HAP-1 (cell line): ENCODE data around the gene GAS2L3.
A peak's percentile ranks its signal among the peaks of the same experiment; 100 is the strongest.
"Not testable (repeated sequence)": the region's sequence is repeated elsewhere in the genome, so short reads cannot be mapped to it uniquely, and the experiment has no call there.

Experiments
- DNase-seq, 2 experiments: peaks; one replicate each; pipeline ENCODE4 v3.0.0-alpha.2; 2016 to 2020; ENCODE audit warnings: low spot score in 2 of 2
- H3K27me3 ChIP-seq: fragments of 250-450 bp; sonication (Bioruptor Pico); 2 replicates; pipeline ENCODE4 v1.5.1; 2020; ENCODE audit warnings: low read depth, mild to moderate bottlenecking, moderate library complexity
- H3K36me3 ChIP-seq: fragments of 250-450 bp; sonication (Bioruptor Pico); replicated peaks from 2 replicates; pipeline ENCODE4 v1.5.1; 2020; ENCODE audit warnings: mild to moderate bottlenecking
- H3K4me1 ChIP-seq: fragments of 250-450 bp; sonication (Bioruptor Pico); 2 replicates; pipeline ENCODE4 v1.5.1; 2020; ENCODE audit warnings: mild to moderate bottlenecking
- H3K4me3 ChIP-seq: fragments of 250-450 bp; sonication (Bioruptor Pico); 2 replicates; pipeline ENCODE4 v1.5.1; 2020; ENCODE audit warnings: mild to moderate bottlenecking, moderate library complexity
- H3K9me3 ChIP-seq: fragments of 250-450 bp; sonication (Bioruptor Pico); 2 replicates; pipeline ENCODE4 v1.5.1; 2020; ENCODE audit warnings: mild to moderate bottlenecking, moderate library complexity
- in situ Hi-C: fragments of 300-500 bp; cut with MboI; formaldehyde crosslinking; loops from 3 replicates; pipeline ENCODE4 v1.14.3; 2020; ENCODE audit warnings: low sequenced_read_pairs, inconsistent platforms, mixed read lengths

GAS2L3 gene

DNA sequence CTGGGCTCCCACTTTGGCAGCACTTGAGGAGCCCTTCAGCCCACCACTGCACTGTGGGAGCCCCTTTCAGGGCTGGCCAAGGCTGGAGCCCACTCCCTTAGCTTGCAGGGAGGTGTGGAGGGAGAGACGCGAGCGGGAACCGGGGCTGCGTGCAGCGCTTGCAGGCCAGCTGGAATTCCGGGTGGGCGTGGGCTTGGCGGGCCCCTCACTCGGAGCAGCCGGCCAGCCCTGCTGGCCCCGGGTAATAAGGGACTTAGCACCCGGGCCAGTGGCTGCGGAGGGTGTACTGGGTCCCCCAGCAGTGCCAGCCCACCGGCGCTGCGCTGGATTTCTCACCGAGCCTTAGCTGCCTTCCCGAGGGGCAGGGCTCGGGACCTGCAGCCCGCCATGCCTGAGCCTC is 14.2 kb upstream of the GAS2L3 start:
- H3K4me1 ChIP-seq, H3K27me3 ChIP-seq, H3K36me3 ChIP-seq, in situ Hi-C loops, H3K9me3 ChIP-seq, H3K4me3 ChIP-seq, DNase-seq: not testable (repeated sequence)

DNA sequence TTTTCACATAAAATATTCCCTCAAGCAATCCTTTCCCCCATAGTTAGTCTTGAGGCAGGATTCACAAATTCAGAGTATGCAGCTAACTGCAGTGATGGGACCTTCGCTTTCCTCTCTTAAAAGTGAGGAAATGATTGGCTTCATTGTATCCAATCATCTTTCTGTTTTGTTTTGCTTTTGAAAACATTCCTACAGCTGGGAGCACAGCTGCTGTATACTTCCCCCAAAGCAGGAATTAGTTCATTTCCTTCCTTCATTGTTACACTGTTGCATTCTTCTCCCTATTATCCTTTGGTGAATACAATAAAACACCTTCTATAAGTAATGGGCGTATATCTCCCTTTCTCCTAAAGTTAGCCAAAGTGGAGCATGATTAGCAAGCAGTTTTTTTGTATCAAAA is 9.4 kb upstream of the GAS2L3 start:
- H3K9me3 ChIP-seq = no peaks in the 10 kb centered on the region
- H3K36me3 ChIP-seq = no peaks in the 10 kb centered on the region
- no peak overlapping the region for H3K4me3 ChIP-seq
- peak in 1 of 2 experiments; percentile 41 for DNase-seq
- in situ Hi-C loops = no loop called here
- H3K27me3 ChIP-seq = 0 out of 2 replicates have a peak, but pooled peaks cover 2% of the 10 kb centered on the region
- H3K4me1 ChIP-seq = peaks cover 5% of the 10 kb centered on the region; the same call in 1 of the 2 replicates

DNA sequence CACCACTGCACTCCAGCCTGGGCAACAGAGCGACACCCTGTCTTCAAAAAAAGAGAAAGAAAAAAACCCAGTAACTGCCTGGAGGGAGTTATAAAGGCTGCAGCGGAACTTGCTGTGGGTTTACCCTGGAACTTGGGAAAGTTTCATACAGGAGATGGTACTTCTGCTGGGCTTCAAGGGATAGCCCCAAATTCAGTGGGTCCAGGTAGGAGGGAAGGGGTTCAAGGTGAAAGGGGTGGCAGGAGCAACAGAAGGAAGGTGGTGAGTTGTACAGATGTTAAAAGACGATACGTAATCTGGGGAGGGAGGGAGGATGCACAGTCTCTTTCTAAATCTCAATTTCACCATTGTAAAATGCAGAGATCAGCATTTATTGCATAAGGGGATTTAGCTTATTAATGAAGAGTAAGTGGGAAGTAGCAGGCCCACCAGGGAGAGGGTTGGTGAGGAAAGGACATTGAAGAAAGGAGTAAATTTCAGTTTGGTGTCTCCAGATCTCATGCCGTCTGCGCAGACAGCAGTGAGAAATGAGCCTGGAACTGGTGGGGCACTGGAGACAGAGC is 8.5 kb upstream of the GAS2L3 start:
- in situ Hi-C loops = no loop called here
- Histone ChIP-seq H3K27me3 (0 out of 2 replicates have a peak, but pooled peaks cover 2% of the 10 kb centered on the region), H3K4me3 (no peak overlapping the region), H3K4me1 (peaks cover 5% of the 10 kb centered on the region; the same call in 1 of the 2 replicates), H3K36me3 (no peaks in the 10 kb centered on the region), H3K9me3 (no peaks in the 10 kb centered on the region)
- no peak for DNase-seq

GRCh38 chr12:100565987-100566545 is 7.4 kb upstream of the GAS2L3 start:
- peaks cover 5% of the 10 kb centered on the region; the same call in 1 of the 2 replicates for H3K4me1 ChIP-seq
- DNase-seq = no peak
- in situ Hi-C loops = no loop called here
- H3K27me3 ChIP-seq = 0 out of 2 replicates have a peak, but pooled peaks cover 2% of the 10 kb centered on the region
- H3K4me3 ChIP-seq = no peak overlapping the region
- H3K9me3 ChIP-seq = no peaks in the 10 kb centered on the region
- H3K36me3 ChIP-seq = no peaks in the 10 kb centered on the region

DNA sequence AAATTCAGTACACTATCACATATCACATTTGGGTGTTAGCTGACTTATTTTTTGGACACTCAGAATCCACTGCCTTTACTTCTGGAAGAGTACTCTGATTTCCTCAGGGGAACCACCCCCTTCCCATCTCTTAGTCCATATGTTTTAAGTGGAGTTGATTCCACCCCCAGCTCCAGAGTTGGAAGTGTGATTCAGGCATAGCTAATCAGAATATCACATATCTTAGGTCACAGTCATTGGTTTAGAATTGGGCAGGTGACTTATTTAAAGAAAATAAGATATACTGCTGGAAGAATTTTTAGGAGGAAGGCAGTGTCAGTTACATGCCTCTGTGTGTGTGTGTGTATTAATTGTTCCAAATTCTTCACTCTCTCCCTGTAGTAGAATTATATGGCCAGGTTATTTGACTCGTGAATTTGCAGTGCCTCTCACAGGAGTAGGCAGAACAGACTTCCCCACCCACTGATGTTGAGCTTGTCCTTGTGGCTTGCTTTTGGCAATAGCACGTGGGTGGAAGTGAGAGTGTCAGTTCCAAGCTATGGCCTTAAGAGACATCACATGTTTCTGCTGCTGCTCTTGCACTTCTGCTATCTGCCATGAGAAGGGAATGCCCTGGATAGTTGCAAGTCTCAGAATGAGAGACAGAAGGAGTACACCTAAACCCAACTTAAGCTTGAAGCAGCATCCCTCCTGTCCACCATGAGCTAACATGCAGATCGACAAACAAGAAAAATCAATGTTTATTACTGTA is 6.4 kb upstream of the GAS2L3 start:
- Histone ChIP-seq H3K36me3 (no peaks in the 10 kb centered on the region), H3K9me3 (no peaks in the 10 kb centered on the region), H3K4me1 (peaks cover 5% of the 10 kb centered on the region; the same call in 1 of the 2 replicates), H3K4me3 (no peak overlapping the region), H3K27me3 (0 out of 2 replicates have a peak, but pooled peaks cover 2% of the 10 kb centered on the region)
- in situ Hi-C loops = no loop called here
- DNase-seq = no peak

- no peak for DNase-seq
- Histone ChIP-seq H3K9me3 (no peaks in the 10 kb centered on the region), H3K36me3 (no peaks in the 10 kb centered on the region), H3K4me3 (no peak overlapping the region), H3K4me1 (peaks cover 6% of the 10 kb centered on the region), H3K27me3 (0 out of 2 replicates have a peak, but pooled peaks cover 1% of the 10 kb centered on the region)
- in situ Hi-C loops = no loop called here
These were observed 5.5 kb upstream of the GAS2L3 start for GRCh38 chr12:100567945-100568344.

GRCh38 chr12:100572184-100572583 is 1.3 kb upstream of the GAS2L3 start:
- Histone ChIP-seq H3K27me3 (no peaks in the 10 kb centered on the region), H3K36me3 (no peaks in the 10 kb centered on the region), H3K9me3 (no peaks in the 10 kb centered on the region), H3K4me1 (peaks cover 12% of the 10 kb centered on the region), H3K4me3 (no peak overlapping the region)
- DNase-seq = no peak
- in situ Hi-C loops = no loop called here

GRCh38 chr12:100574187-100575074 is 947 bp downstream of the GAS2L3 start:
- no peaks in the 10 kb centered on the region for H3K9me3 ChIP-seq
- peaks cover 12% of the 10 kb centered on the region for H3K4me1 ChIP-seq
- peak; percentile 25 to 57 for DNase-seq
- in situ Hi-C loops = no loop called here
- peak overlapping the region; percentile 76 for H3K4me3 ChIP-seq
- H3K27me3 ChIP-seq = no peaks in the 10 kb centered on the region
- H3K36me3 ChIP-seq = no peaks in the 10 kb centered on the region; the same call in 1 of the 2 replicates

- in situ Hi-C loops = no loop called here
- no peak overlapping the region for H3K4me3 ChIP-seq
- H3K4me1 ChIP-seq = peaks cover 12% of the 10 kb centered on the region
- DNase-seq = no peak
- H3K36me3 ChIP-seq = no peaks in the 10 kb centered on the region; the same call in 1 of the 2 replicates
- no peaks in the 10 kb centered on the region for H3K9me3 ChIP-seq
- no peaks in the 10 kb centered on the region for H3K27me3 ChIP-seq
These were observed 3.0 kb downstream of the GAS2L3 start for GRCh38 chr12:100576331-100577036.

- in situ Hi-C loops = no loop called here
- H3K27me3 ChIP-seq = no peaks in the 10 kb centered on the region
- no peaks in the 10 kb centered on the region; the same call in 1 of the 2 replicates for H3K36me3 ChIP-seq
- no peak overlapping the region for H3K4me3 ChIP-seq
- no peak for DNase-seq
- H3K9me3 ChIP-seq = peaks cover 7% of the 10 kb centered on the region
- H3K4me1 ChIP-seq = peaks cover 7% of the 10 kb centered on the region
These were observed 5.4 kb downstream of the GAS2L3 start for GRCh38 chr12:100578923-100579322.

DNA sequence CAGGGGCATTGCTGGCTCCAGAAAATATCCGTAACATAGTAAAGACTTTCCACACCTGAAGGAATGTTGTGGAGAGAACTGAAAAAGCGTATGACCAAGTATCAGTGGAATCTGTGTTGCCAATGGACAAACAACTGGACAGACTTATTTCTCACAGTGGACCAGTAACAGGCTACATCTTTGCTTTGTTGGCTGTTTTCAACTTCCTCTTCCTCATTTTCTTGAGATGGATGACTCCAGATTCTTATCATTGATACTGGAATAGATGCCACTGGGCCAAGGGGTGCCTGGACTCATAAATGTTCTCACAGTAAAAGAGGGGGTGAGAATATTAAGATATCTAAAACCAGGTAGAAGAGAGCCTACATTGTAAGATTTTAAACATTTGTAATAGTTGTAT is 6.4 kb downstream of the GAS2L3 start:
- no peak overlapping the region for H3K4me3 ChIP-seq
- peaks cover 4% of the 10 kb centered on the region; the same call in 1 of the 2 replicates for H3K4me1 ChIP-seq
- H3K9me3 ChIP-seq = peaks cover 7% of the 10 kb centered on the region
- DNase-seq = no peak
- no peaks in the 10 kb centered on the region for H3K27me3 ChIP-seq
- in situ Hi-C loops = no loop called here
- H3K36me3 ChIP-seq = no peaks in the 10 kb centered on the region; the same call in 1 of the 2 replicates

- in situ Hi-C loops = no loop called here
- Histone ChIP-seq H3K4me3 (no peak overlapping the region), H3K36me3 (no peaks in the 10 kb centered on the region; the same call in 1 of the 2 replicates)
These were observed 10.8 kb downstream of the GAS2L3 start for GRCh38 chr12:100584256-100584655.

GRCh38 chr12:100591979-100592378 is 18.5 kb downstream of the GAS2L3 start:
- H3K27me3 ChIP-seq = no peaks in the 10 kb centered on the region
- peaks cover 21% of the 10 kb centered on the region for H3K4me1 ChIP-seq
- no peaks in the 10 kb centered on the region for H3K36me3 ChIP-seq
- no peak overlapping the region for H3K4me3 ChIP-seq
- DNase-seq = peak; percentile 33 to 36
- no peaks in the 10 kb centered on the region; the same call in 1 of the 2 replicates for H3K9me3 ChIP-seq
- in situ Hi-C loops = no loop called here

More at GRCh38 chr12:100584256-100584655, 10.8 kb downstream of the GAS2L3 start:
- Histone ChIP-seq H3K4me1 (no peaks in the 10 kb centered on the region), H3K9me3 (peaks cover 10% of the 10 kb centered on the region), H3K27me3 (no peaks in the 10 kb centered on the region)
- DNase-seq = no peak
